ENCODE measurements around the gene VWF. TPM values are rescaled to one million over a fixed set of nuclear protein-coding genes. Genes with fewer than 3 reads are reported as not detected.

VWF gene
- polyA plus RNA-seq, 1 donor (not counting 4 experiments of a cell fraction or from before 2014, with no cell fraction given) = 0.01 TPM

GRCh38 chr12:6042446-6042845 is 82.0 kb downstream of the VWF start:
- DNase-seq (ENCODE audit: low read depth, low spot score) (no peak), FAIRE-seq (no peak)
- dilution Hi-C loops (cut with MboI; ENCODE audit: extremely low pct_ligation_motif_present, low sequenced_read_pairs) = no loop called here

GRCh38 chr12:6041891-6042290 is 82.6 kb downstream of the VWF start:
- H3K4me1 ChIP-seq (ENCODE audit: control insufficient read depth, extremely low read depth, insufficient read depth, low read length) = peaks cover 10% of the 10 kb centered on the region
- no peak overlapping the region for H2AFZ ChIP-seq (ENCODE audit: control insufficient read depth, low read length)
- FAIRE-seq = no peak
- no peak overlapping the region for H3K9ac ChIP-seq (ENCODE audit: control insufficient read depth, extremely low read depth, insufficient read depth, low read length)
- H3K27ac ChIP-seq (ENCODE audit: control insufficient read depth, insufficient read depth, low read length) = no peak overlapping the region
- no peaks in the 10 kb centered on the region for H3K36me3 ChIP-seq (ENCODE audit: control insufficient read depth in 2 of 2, extremely low read depth in 1 of 2, insufficient read depth in 2 of 2, low read length in 2 of 2)
- no peak overlapping the region for H3K4me2 ChIP-seq (ENCODE audit: control insufficient read depth, extremely low read depth, insufficient read depth, low read depth, low read length)
- dilution Hi-C loops (cut with MboI; ENCODE audit: extremely low pct_ligation_motif_present, low sequenced_read_pairs) = no loop called here
- no peak overlapping the region for H3K4me3 ChIP-seq (ENCODE audit: control insufficient read depth in 2 of 3, extremely low read depth in 1 of 3, insufficient read depth in 2 of 3, low read depth in 1 of 3, low read length in 3 of 3)
- no peak for DNase-seq (ENCODE audit: low read depth, low spot score)
- no peaks in the 10 kb centered on the region for H3K9me3 ChIP-seq (ENCODE audit: control insufficient read depth, low read depth, low read length)
- TF ChIP-seq CTCF (optimal IDR thresholded peaks at IDR 0.05 in 1 of 3, IDR thresholded peaks at IDR 0.05 in 1 of 3, conservative IDR thresholded peaks at IDR 0.05 in 1 of 3; ENCODE audit: extremely low read depth in 1 of 3, insufficient read depth in 2 of 3, low read length in 3 of 3) = no peak
- TF ChIP-seq EZH2 (IDR thresholded peaks at IDR 0.05; ENCODE audit: low read length) = no peak
- H3K79me2 ChIP-seq (ENCODE audit: control insufficient read depth, insufficient read depth, low read length) = no peaks in the 10 kb centered on the region
- no peaks in the 10 kb centered on the region for H3K27me3 ChIP-seq (ENCODE audit: control insufficient read depth, extremely low read depth, insufficient read depth, low read length)
- H4K20me1 ChIP-seq (ENCODE audit: control insufficient read depth, extremely low read depth, insufficient read depth, low read length) = no peaks in the 10 kb centered on the region
- no peaks in the 10 kb centered on the region for H3K9me1 ChIP-seq (ENCODE audit: control insufficient read depth, extremely low read depth, insufficient read depth, low read length)

More at GRCh38 chr12:6042446-6042845, 82.0 kb downstream of the VWF start:
- Histone ChIP-seq H3K27me3 (ENCODE audit: control insufficient read depth, extremely low read depth, insufficient read depth, low read length) (no peaks in the 10 kb centered on the region), H3K9ac (ENCODE audit: control insufficient read depth, extremely low read depth, insufficient read depth, low read length) (no peak overlapping the region), H4K20me1 (ENCODE audit: control insufficient read depth, extremely low read depth, insufficient read depth, low read length) (no peaks in the 10 kb centered on the region), H3K9me3 (ENCODE audit: control insufficient read depth, low read depth, low read length) (no peaks in the 10 kb centered on the region), H3K4me3 (ENCODE audit: control insufficient read depth in 2 of 3, extremely low read depth in 1 of 3, insufficient read depth in 2 of 3, low read depth in 1 of 3, low read length in 3 of 3) (no peak overlapping the region), H3K79me2 (ENCODE audit: control insufficient read depth, insufficient read depth, low read length) (no peaks in the 10 kb centered on the region), H3K4me2 (ENCODE audit: control insufficient read depth, extremely low read depth, insufficient read depth, low read depth, low read length) (no peak overlapping the region), H3K27ac (ENCODE audit: control insufficient read depth, insufficient read depth, low read length) (no peak overlapping the region), H3K9me1 (ENCODE audit: control insufficient read depth, extremely low read depth, insufficient read depth, low read length) (no peaks in the 10 kb centered on the region), H3K36me3 (ENCODE audit: control insufficient read depth in 2 of 2, extremely low read depth in 1 of 2, insufficient read depth in 2 of 2, low read length in 2 of 2) (no peaks in the 10 kb centered on the region), H3K4me1 (ENCODE audit: control insufficient read depth, extremely low read depth, insufficient read depth, low read length) (peaks cover 10% of the 10 kb centered on the region), H2AFZ (ENCODE audit: control insufficient read depth, low read length) (no peak overlapping the region)
- TF ChIP-seq EZH2 (IDR thresholded peaks at IDR 0.05; ENCODE audit: low read length) = no peak
- TF ChIP-seq CTCF (optimal IDR thresholded peaks at IDR 0.05 in 1 of 3, IDR thresholded peaks at IDR 0.05 in 1 of 3, conservative IDR thresholded peaks at IDR 0.05 in 1 of 3; ENCODE audit: extremely low read depth in 1 of 3, insufficient read depth in 2 of 3, low read length in 3 of 3) = no peak
